GM18858 (cell line): ENCODE data around the gene E2F2.
"Not testable (repeated sequence)": the region's sequence is repeated elsewhere in the genome, so short reads cannot be mapped to it uniquely, and the experiment has no call there.

Source experiments
- ATAC-seq: cut with Tn5 transposase; IDR thresholded peaks from one replicate; pipeline ENCODE4 v1.9.1; 2021; ENCODE audit not compliant: unreplicated experiment

Gene E2F2

DNA sequence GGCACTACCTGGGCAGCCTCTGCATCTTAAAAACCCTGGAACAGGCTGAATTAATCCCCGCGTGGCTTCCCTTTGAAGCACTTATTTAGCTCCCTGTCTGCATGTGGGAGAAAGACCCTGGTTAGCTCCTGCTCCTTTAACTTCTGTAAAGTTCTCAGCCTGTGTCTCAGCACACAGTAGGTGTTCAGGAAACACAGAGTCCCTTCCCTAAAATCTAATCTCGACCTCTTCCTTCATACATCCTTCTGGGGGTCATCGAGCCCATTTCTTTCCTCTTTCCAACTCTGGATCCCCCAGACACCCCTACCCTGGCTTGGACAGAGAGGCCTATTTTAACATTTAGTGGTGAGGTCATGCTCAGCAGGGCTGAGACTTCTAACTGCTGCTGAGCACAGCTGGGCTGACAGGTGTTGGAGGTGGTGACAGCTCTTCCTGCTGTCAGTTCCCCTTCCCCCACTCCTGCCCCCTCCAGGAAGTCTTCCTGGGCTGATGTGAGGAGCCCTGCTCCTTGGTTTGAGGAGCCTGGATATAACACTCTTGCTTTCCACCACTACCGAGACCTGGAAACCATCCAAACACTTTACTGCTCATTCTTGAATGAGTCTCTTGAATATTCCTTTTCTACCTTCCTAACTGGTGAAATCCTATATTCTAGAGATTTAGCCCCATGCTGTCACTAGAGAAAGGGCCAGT, 5.3 kb downstream of the E2F2 start:
- ATAC-seq = no peak

- no peak for ATAC-seq
These were observed 6.2 kb downstream of the E2F2 start for GRCh38 chr1:23524716-23525401.

DNA sequence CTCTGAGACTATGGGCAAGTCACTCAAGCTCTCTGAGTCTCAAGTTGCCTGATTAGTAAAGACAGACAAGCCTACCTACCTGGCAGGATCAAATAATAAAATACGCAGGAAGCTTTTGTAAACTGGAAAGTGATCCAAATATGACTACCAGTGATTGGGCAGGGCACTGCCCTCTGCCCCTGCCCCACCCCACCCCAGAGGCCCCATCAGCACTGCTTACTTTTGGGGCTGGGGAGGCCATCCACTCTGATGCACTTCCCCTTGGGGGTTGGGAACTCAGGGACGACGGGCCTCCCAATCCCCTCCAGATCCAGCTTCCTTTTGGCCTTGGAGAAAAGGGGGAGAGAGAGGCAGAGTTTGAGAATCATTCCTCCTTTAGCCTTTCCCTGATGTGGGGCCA, 6.9 kb downstream of the E2F2 start:
- ATAC-seq = no peak

- ATAC-seq = no peak
These were observed 8.6 kb downstream of the E2F2 start for GRCh38 chr1:23522244-23522982.

DNA sequence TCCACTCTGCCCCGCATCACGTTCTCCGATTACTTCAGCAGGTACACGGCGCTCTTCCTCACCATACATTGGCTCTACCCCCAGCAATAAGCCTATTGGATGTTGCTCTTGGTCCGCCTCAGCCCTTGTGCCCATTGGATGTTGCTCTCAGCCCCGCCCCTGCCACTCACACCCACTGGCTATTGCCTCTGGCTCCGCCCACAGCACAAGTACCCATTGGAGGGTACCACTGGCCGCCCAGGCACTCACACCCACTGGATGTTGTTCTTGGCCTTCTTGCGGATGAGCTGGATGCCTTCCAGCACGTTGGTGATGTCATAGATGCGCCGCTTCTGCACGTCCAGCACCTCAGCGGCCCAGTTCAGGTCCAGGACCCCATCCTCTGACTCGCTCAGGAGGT, 9.4 kb downstream of the E2F2 start:
- no peak for ATAC-seq

- ATAC-seq = no peak
These were observed 13.5 kb downstream of the E2F2 start for GRCh38 chr1:23517581-23517980.

DNA sequence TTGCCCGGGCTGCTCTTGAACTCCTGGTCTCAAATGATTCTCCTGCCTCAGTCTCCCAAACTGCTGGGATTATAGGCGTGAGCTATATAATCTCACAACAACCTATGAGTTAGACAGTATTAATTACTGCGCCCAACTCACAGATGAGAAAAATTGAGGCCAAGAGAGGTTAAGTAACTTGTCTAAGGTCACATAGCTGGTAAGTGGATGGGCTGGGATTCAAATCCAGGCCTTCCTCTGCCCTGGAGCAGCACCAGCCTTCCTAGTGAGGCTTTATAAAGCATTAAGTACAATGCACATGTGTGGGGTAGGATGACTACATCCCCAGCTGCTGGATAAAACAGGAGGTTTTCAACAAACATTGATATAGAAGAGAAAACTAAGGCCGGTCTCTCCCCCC, 15.1 kb downstream of the E2F2 start:
- ATAC-seq = no peak

DNA sequence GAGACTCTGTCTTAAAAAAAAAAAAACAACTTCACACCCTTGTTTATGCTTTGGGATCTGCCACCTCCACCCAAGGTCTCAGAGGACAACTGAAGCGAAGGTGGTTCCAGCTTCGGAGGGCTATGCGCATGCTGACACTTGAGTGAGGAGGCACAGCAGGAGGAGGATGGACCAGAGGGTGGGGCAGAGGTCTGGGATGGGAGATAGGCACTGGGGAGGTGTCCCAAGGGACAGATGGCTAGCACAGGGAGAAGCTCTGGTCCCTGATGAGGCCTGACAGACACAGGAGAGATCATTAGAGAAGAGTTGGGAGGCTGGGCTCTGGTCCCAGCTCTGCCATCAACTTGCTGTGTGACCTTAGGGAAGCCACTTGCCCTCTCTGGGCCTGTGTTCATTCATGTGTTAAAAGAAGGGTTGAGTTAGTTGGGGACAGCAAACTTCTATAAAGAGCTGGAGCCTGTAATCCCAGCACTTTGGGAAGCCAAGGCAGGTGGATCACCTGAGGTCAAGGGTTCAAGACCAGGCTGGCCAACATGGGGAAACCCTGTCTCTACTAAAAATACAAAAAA, 16.8 kb downstream of the E2F2 start:
- no peak for ATAC-seq

- ATAC-seq = no peak
These were observed 21.1 kb downstream of the E2F2 start for GRCh38 chr1:23509896-23510295.

GRCh38 chr1:23506376-23507107, 24.5 kb downstream of the E2F2 start:
- no peak for ATAC-seq

DNA sequence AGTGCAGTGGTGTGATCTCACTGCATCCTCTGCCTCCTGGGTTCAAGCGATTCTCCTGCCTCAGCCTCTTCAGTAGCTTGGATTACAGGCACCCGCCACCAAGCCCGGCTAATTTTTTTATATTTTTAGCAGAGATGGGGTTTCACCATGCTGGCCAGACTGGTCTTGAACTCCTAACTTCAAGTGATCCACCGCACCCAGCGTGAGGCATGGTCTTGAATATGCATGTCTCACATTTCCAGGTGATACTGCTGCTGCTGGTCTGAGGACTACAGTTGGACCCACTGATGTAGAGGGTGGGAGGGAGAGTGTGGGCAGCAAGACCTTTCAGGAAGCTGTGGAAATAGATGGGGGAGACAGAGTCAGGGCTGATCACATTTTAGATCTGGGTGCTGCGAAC, 25.2 kb downstream of the E2F2 start:
- no peak for ATAC-seq

GRCh38 chr1:23504156-23504555, 26.9 kb downstream of the E2F2 start:
- not testable (repeated sequence) for ATAC-seq

GRCh38 chr1:23502951-23503350, 28.1 kb downstream of the E2F2 start:
- no peak for ATAC-seq

- no peak for ATAC-seq
These were observed 30.6 kb downstream of the E2F2 start for GRCh38 chr1:23500466-23500865.

- ATAC-seq = no peak
These were observed 33.1 kb downstream of the E2F2 start for GRCh38 chr1:23497777-23498439.

- no peak for ATAC-seq
These were observed 34.4 kb downstream of the E2F2 start for GRCh38 chr1:23496490-23497181.

DNA sequence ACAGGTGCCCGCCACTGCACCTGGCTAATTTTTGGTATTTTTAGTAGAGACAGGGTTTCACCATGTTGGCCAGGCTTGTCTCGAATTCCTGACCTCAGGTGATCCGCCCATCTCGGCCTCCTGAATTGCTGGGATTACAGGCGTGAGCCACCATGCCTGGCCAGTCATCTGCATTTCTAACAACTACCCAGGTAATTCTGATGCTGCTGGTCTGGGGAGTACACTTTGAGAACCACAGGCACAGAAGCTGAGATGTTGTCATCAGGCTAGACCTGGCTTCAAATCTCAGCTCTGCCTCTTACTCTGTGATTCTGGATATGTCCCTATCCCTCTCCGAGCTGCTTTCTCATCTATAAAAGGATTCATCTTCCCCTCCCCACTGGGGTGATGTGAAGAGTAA, 36.2 kb downstream of the E2F2 start:
- not testable (repeated sequence) for ATAC-seq

- ATAC-seq = not testable (repeated sequence)
These were observed 38.3 kb downstream of the E2F2 start for GRCh38 chr1:23492776-23493175.

DNA sequence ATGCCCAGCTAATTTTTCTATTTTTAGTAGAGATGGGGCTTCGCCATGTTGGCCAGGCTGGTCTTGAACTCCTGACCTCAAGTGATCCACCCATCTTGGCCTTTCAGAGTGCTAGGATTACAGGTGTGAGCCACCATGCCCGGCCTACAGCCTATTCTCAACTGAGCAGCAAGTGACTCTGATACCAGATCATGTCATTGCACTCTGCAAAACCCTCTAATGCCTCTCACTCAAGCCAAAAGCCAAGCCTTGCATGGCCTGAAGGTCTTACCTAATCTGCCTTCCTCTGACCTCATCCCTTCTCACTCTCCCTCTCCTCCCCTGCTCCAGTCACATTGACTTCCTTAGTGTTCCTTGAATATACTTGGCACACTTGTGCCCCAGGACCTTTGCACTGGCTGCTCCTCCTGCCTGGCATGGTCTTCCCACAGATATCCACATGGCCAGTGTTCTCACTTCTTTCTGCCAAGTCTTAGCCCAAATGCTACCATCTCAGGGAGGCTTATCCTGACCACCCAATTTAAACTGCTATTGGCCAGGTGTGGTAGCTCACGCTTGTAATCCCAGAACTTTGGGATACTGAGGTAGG, 38.8 kb downstream of the E2F2 start:
- ATAC-seq = no peak

- no peak for ATAC-seq
These were observed 41.2 kb downstream of the E2F2 start for GRCh38 chr1:23489842-23490241.
